PC-3 (cell line): ENCODE results near the gene PAPSS1. TPM values are rescaled to one million over a fixed set of nuclear protein-coding genes. Genes with fewer than 3 reads are reported as not detected.

Source experiments
- ATAC-seq: fragments of 200-7000 bp; cut with Tn5 transposase; 2 replicates; pipeline ENCODE4 v1.9.1; 2020; ENCODE audit warnings: mild to moderate bottlenecking, moderate library complexity
- BruUV-seq: library from RNA; stranded (reverse); fragments of 400-500 nt; replicated peaks from 2 replicates; lab custom pipeline; 2021; lab: Mats Ljungman, UMichigan
- CTCF ChIA-PET: fragments of 300-600 bp; sonication (Branson Sonifier 250); formaldehyde crosslinking; loops from one replicate; lab custom pipeline; 2022; ENCODE audit warnings: antibody characterized with exemption; lab: Charles Lee
- POLR2A ChIA-PET: fragments of 300-600 bp; sonication (Branson Sonifier 250); formaldehyde crosslinking; loops from one replicate; lab custom pipeline; 2022; ENCODE audit warnings: antibody characterized with exemption; ENCODE audit not compliant: unreplicated experiment; lab: Charles Lee
- DNase-seq: peaks from one replicate; pipeline ENCODE4 v3.0.0-alpha.2; 2015
- H2AFZ ChIP-seq: fragments of 300-600 bp; sonication (generic); 2 replicates; pipeline ENCODE4 v1.6.0; 2016; ENCODE audit warnings: antibody characterized with exemption, low read length
- H3F3A ChIP-seq: fragments of 300-600 bp; sonication (generic); one replicate; pipeline ENCODE4 v1.6.0; 2017; ENCODE audit warnings: antibody characterized with exemption, low read length, control low read depth, mild to moderate bottlenecking; ENCODE audit not compliant: unreplicated experiment
- H3K27ac ChIP-seq: fragments of 300-600 bp; sonication (generic); 2 replicates; pipeline ENCODE4 v1.5.1; 2016; ENCODE audit warnings: mild to moderate bottlenecking, low read length
- H3K27me3 ChIP-seq: fragments of 300-600 bp; sonication (generic); 2 replicates; pipeline ENCODE4 v1.6.1; 2016; ENCODE audit warnings: low read length, mixed read lengths
- H3K36me3 ChIP-seq: fragments of 300-600 bp; sonication (generic); 2 replicates; pipeline ENCODE4 v1.6.1; 2016; ENCODE audit warnings: low read depth, mixed run types, low read length, mixed read lengths
- H3K4me1 ChIP-seq: fragments of 300-600 bp; sonication (generic); 2 replicates; pipeline ENCODE4 v1.5.1; 2016; ENCODE audit warnings: low read length; ENCODE audit not compliant: insufficient read depth
- H3K4me2 ChIP-seq: fragments of 300-600 bp; sonication (generic); 2 replicates; pipeline ENCODE4 v1.6.0; 2016; ENCODE audit warnings: low read length
- H3K4me3 ChIP-seq: fragments of 300-600 bp; sonication (generic); 2 replicates; pipeline ENCODE4 v1.5.1; 2016; ENCODE audit warnings: mild to moderate bottlenecking, low read length, mixed read lengths
- H3K79me2 ChIP-seq: fragments of 300-600 bp; sonication (generic); 2 replicates; pipeline ENCODE4 v1.6.1; 2017; ENCODE audit warnings: low read length, mixed read lengths
- H3K9ac ChIP-seq: fragments of 300-600 bp; sonication (generic); 2 replicates; pipeline ENCODE4 v1.6.0; 2016; ENCODE audit warnings: mild to moderate bottlenecking, low read length
- H3K9me2 ChIP-seq: fragments of 300-600 bp; sonication (generic); replicated peaks from 2 replicates; pipeline ENCODE4 v1.6.1; 2016; ENCODE audit warnings: mixed run types, low read length, mixed read lengths
- H3K9me3 ChIP-seq: fragments of 300-600 bp; sonication (generic); 2 replicates; pipeline ENCODE4 v1.6.1; 2016; ENCODE audit warnings: low read length, mixed read lengths
- H4K20me1 ChIP-seq: fragments of 300-600 bp; sonication (generic); 2 replicates; pipeline ENCODE4 v1.6.1; 2016; ENCODE audit warnings: low read length, mixed read lengths
- EZH2 ChIP-seq: fragments of 300-600 bp; sonication (generic); IDR thresholded peaks from one replicate; pipeline ENCODE4 v1.6.1; 2017; ENCODE audit warnings: antibody characterized with exemption, mild to moderate bottlenecking, low read length; ENCODE audit not compliant: unreplicated experiment
- EZH2phosphoT487 ChIP-seq: fragments of 300-600 bp; sonication (generic); IDR thresholded peaks from 2 replicates; pipeline ENCODE4 v1.6.1; 2018; ENCODE audit warnings: mild to moderate bottlenecking, antibody characterized with exemption, low read length, borderline replicate concordance
- intact Hi-C: fragments of 100-400 bp; cut with micrococcal nuclease; formaldehyde crosslinking; loops from 2 replicates; pipeline ENCODE4 v1.9.0; 2023
- total RNA-seq: library from RNA; depleted of rRNA; stranded (reverse); fragments of >200 nt; gene quantifications from 2 replicates; pipeline ENCODE4 v1.2.3, GENCODE V29; 2014
- TF ChIP-seq, protein P1 (sequence below): fragments of 300-600 bp; sonication (generic); conservative IDR thresholded peaks from 2 replicates; pipeline ENCODE4 v1.5.1; 2017; ENCODE audit warnings: antibody characterized with exemption, low read depth, mild to moderate bottlenecking, low read length

PAPSS1 gene
- total RNA-seq, 1 experiment from 2014 or later = 28.0 TPM

DNA sequence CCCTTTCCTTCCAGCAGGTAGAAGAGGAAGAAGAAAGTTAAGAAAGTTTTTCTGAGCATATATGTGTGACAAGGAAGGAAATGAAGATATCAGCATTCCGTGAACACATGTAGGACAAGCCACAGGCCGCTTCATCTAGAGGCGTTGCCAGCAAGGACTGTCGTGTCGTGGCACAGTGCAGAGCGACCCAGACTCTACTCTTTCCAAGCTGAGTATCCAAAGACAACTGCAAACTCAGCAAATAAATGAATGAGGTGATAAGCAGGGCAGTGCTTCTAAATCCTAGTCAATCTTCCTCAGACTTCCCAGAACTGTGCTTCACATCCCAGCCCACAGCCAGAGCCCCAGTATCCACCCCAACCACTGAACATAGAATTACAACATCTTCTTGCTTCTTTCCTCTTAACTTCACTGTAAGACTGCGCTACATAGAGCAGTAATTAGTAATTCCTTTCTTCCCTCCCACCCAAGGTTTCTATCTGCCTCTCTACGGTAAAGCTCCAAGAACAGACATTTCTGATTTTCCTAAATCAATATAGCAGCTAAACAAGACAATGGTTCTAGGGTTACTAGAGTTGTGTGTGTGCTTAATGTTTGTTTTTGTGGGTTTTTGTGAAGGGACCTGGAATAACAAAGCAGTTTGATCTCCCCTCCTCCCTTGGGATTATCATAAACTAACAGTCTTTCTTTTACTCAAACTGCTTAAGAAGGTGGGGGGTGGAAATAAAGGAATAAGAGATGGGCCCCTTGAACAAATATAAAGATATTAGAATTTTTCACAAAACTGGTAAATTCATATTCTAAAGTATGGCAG is 71.6 kb downstream of the PAPSS1 start:
- no peak overlapping the region for H3K27ac ChIP-seq
- BruUV-seq = no TSS peak
- ChIA-PET POLR2A (no interaction called here), CTCF (no interaction called here)
- intact Hi-C loops = no loop called here
- H3F3A ChIP-seq = no peaks in the 10 kb centered on the region
- TF ChIP-seq, protein P1, sequence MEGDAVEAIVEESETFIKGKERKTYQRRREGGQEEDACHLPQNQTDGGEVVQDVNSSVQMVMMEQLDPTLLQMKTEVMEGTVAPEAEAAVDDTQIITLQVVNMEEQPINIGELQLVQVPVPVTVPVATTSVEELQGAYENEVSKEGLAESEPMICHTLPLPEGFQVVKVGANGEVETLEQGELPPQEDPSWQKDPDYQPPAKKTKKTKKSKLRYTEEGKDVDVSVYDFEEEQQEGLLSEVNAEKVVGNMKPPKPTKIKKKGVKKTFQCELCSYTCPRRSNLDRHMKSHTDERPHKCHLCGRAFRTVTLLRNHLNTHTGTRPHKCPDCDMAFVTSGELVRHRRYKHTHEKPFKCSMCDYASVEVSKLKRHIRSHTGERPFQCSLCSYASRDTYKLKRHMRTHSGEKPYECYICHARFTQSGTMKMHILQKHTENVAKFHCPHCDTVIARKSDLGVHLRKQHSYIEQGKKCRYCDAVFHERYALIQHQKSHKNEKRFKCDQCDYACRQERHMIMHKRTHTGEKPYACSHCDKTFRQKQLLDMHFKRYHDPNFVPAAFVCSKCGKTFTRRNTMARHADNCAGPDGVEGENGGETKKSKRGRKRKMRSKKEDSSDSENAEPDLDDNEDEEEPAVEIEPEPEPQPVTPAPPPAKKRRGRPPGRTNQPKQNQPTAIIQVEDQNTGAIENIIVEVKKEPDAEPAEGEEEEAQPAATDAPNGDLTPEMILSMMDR = no peak
- TF ChIP-seq EZH2 = no peak
- no peak for TF ChIP-seq EZH2phosphoT487
- no peaks in the 10 kb centered on the region for H4K20me1 ChIP-seq
- H3K4me2 ChIP-seq = no peak overlapping the region
- no peak overlapping the region for H3K9ac ChIP-seq
- no peaks in the 10 kb centered on the region for H3K4me1 ChIP-seq
- no peak overlapping the region for H2AFZ ChIP-seq
- no peaks in the 10 kb centered on the region for H3K9me3 ChIP-seq
- no peak overlapping the region for H3K4me3 ChIP-seq
- H3K27me3 ChIP-seq = no peaks in the 10 kb centered on the region
- H3K36me3 ChIP-seq = peaks cover 2% of the 10 kb centered on the region; the same call in 1 of the 2 replicates
- no peaks in the 10 kb centered on the region for H3K9me2 ChIP-seq
- ATAC-seq (no peak), DNase-seq (no peak)
- H3K79me2 ChIP-seq = no peaks in the 10 kb centered on the region

DNA sequence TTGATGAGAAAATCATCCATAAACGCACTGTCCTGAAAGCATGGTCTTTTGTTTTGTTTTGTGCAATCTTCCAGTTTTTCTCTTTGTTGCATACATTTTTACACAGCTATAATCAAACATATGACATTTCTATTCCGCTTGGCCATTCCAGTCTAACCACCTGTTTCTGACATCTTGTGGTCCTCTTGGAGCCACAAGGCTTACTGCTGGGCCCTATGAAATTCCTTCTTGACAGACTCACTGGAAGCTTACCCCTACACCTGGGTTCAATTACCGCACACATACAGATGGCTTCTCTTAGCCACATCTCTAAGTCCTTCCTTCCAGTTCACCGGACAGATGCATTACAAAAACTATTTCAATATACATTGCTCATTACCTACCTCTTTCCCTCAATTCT is 72.4 kb downstream of the PAPSS1 start:
- H3K4me2 ChIP-seq = no peak overlapping the region
- H2AFZ ChIP-seq = no peak overlapping the region
- DNase-seq (no peak), ATAC-seq (no peak)
- intact Hi-C loops = no loop called here
- H3K4me1 ChIP-seq = no peaks in the 10 kb centered on the region
- H3K4me3 ChIP-seq = no peak overlapping the region
- ChIA-PET CTCF (no interaction called here), POLR2A (no interaction called here)
- no peaks in the 10 kb centered on the region for H3F3A ChIP-seq
- H3K27me3 ChIP-seq = no peaks in the 10 kb centered on the region
- no peaks in the 10 kb centered on the region for H3K79me2 ChIP-seq
- H3K27ac ChIP-seq = no peak overlapping the region
- no peaks in the 10 kb centered on the region; the same call in 1 of the 2 replicates for H3K36me3 ChIP-seq
- BruUV-seq = no TSS peak
- TF ChIP-seq, protein P1 = no peak
- no peak for TF ChIP-seq EZH2phosphoT487
- TF ChIP-seq EZH2 = no peak
- no peaks in the 10 kb centered on the region for H3K9me2 ChIP-seq
- no peaks in the 10 kb centered on the region for H3K9me3 ChIP-seq
- H3K9ac ChIP-seq = no peak overlapping the region
- H4K20me1 ChIP-seq = no peaks in the 10 kb centered on the region

DNA sequence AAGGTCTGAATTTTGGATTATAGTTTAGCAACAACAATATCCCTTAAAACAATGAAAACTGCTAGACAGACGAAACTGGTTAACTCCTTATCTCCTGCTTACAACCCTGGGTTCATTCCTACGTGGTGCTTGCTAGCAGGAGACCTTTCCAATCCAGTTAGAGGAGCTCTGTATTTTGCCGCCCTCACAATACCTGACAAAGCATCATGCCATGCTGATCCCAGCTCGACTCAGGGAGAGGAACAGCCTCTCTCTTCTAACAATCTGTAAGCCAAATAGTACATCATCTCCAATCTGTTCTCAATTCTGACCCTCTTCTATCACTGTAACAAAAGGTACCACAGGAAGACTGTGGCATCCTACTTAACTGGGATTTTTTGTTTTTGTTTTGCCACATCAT is 74.4 kb downstream of the PAPSS1 start:
- no peaks in the 10 kb centered on the region for H3K9me3 ChIP-seq
- BruUV-seq = no TSS peak
- no peaks in the 10 kb centered on the region; the same call in 1 of the 2 replicates for H3K36me3 ChIP-seq
- no peak overlapping the region for H2AFZ ChIP-seq
- CTCF ChIA-PET = no interaction called here
- H3K79me2 ChIP-seq = no peaks in the 10 kb centered on the region
- H3K9ac ChIP-seq = no peak overlapping the region
- no peak overlapping the region for H3K4me3 ChIP-seq
- intact Hi-C loops = no loop called here
- H3K4me1 ChIP-seq = no peaks in the 10 kb centered on the region
- H3F3A ChIP-seq = no peaks in the 10 kb centered on the region
- no peak overlapping the region for H3K4me2 ChIP-seq
- H4K20me1 ChIP-seq = no peaks in the 10 kb centered on the region
- no peak overlapping the region for H3K27ac ChIP-seq
- H3K9me2 ChIP-seq = no peaks in the 10 kb centered on the region
- DNase-seq (no peak), ATAC-seq (no peak)
- H3K27me3 ChIP-seq = no peaks in the 10 kb centered on the region
- POLR2A ChIA-PET = no interaction called here
- TF ChIP-seq, protein P1 = no peak
- no peak for TF ChIP-seq EZH2
- TF ChIP-seq EZH2phosphoT487 = no peak
